Uterus (tissue), 2 donors: ENCODE measurements around the gene ZCCHC7.

Source experiments
- CTCF ChIP-seq, 4 experiments: fragments of 200-600 bp in 2 of 4; fragments of 450-650 bp in 2 of 4; sonication (generic) in 2 of 4; IDR thresholded peaks; one replicate each; pipeline ENCODE4 v1.5.1; 2016 to 2019; ENCODE audit warnings: antibody characterized with exemption in 4 of 4, mild to moderate bottlenecking in 2 of 4, moderate library complexity in 1 of 4
- POLR2A ChIP-seq, 2 donors: fragments of 450-650 bp; IDR thresholded peaks; one replicate each; pipeline ENCODE4 v1.6.1; 2016; ENCODE audit warnings: antibody characterized with exemption in 2 of 2, mild to moderate bottlenecking in 1 of 2, moderate library complexity in 1 of 2

GRCh38 chr9:37341704-37342103, 221.3 kb downstream of the ZCCHC7 start:
- TF ChIP-seq CTCF (IDR thresholded peaks at IDR 0.05) (no peak), POLR2A (IDR thresholded peaks at IDR 0.05) (no peak)
